Measurements from ENCODE around the gene CAVIN4.

Gene CAVIN4

DNA sequence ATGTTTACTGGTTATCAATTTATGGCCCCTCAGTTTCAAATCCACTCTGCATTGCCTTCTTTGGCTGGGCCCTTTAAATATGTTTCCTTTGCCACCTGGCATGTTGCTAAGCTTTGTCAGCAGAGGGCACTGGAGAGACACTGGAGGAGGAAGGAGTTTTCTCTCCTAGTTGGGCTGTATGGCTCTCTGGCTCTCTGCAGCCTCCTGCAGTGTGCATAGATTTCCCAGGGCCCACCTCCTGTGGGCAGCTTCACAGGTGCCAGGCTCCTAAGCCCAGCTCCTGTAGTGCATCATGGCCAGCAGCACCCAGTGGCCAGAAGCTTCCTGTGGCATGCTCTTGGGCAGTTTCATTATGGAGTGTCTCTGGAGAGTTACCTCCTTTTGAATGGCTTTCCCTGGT lies 23.3 kb downstream of the CAVIN4 start:
- Mint-ChIP-seq H3K9me3 (no peaks in the 10 kb centered on the region), H3K27ac (no peak overlapping the region), H3K36me3 (ENCODE audit: low read depth) (no peaks in the 10 kb centered on the region), H3K4me3 (peak overlapping the region; percentile 40), H3K4me1 (peaks cover 34% of the 10 kb centered on the region), H3K27me3 (ENCODE audit: low read depth, poor library complexity) (peaks cover 11% of the 10 kb centered on the region)
- TF ChIP-seq, protein P1, sequence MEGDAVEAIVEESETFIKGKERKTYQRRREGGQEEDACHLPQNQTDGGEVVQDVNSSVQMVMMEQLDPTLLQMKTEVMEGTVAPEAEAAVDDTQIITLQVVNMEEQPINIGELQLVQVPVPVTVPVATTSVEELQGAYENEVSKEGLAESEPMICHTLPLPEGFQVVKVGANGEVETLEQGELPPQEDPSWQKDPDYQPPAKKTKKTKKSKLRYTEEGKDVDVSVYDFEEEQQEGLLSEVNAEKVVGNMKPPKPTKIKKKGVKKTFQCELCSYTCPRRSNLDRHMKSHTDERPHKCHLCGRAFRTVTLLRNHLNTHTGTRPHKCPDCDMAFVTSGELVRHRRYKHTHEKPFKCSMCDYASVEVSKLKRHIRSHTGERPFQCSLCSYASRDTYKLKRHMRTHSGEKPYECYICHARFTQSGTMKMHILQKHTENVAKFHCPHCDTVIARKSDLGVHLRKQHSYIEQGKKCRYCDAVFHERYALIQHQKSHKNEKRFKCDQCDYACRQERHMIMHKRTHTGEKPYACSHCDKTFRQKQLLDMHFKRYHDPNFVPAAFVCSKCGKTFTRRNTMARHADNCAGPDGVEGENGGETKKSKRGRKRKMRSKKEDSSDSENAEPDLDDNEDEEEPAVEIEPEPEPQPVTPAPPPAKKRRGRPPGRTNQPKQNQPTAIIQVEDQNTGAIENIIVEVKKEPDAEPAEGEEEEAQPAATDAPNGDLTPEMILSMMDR (IDR thresholded peaks at IDR 0.05), result peak; percentile 65
- DNase-seq, result peak; percentile 54

DNA sequence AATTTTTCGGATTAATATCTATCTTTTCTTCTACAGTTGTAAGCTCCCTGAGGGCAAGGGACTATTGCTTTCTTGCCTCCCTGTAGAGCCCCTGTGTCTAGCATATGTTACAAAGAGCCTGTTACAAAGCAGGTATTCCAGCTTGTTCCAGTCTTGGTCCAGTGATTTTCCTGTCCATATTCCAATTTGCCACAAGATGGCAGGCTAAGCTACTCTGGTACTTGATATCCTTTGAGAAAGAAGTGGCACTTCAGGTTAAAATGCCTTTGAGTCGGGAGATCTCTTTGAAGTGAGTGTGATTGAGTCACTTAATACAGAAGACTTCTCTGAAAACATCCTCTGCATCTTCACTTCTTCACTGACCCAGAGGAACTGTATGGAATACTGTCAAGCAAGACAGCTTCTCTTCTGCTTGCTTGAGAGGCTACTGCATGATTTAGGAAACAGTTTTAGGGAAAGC lies 24.5 kb downstream of the CAVIN4 start:
- no peaks in the 10 kb centered on the region for H3K9me3 Mint-ChIP-seq
- no peaks in the 10 kb centered on the region for H3K36me3 Mint-ChIP-seq (ENCODE audit: low read depth)
- peaks cover 34% of the 10 kb centered on the region for H3K4me1 Mint-ChIP-seq
- H3K4me3 Mint-ChIP-seq, result no peak overlapping the region
- TF ChIP-seq, protein P1 (IDR thresholded peaks at IDR 0.05), result peak; percentile 68
- no peak overlapping the region for H3K27ac Mint-ChIP-seq
- peaks cover 4% of the 10 kb centered on the region for H3K27me3 Mint-ChIP-seq (ENCODE audit: low read depth, poor library complexity)
- DNase-seq, result peak; percentile 37

DNA sequence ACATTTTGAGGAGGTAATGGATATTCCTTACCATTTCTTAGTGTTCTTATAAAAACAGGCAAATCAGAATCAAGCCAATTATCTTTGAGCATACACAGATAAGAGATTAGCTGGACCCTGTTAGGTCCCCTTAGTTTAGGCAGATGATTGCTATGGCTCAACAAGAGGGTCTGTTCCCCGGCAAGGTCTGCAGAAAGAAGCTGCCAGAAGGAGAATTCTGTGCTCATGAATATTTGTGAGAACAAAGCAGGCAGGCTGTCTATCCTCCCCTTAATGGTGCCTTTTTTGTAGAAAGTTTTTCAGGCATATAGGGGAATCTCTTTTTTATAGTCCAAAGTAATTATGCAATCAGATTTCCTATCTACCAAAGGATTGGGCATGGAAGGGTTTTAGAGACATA lies 27.5 kb downstream of the CAVIN4 start:
- no peak for DNase-seq
- Mint-ChIP-seq H3K9me3 (no peaks in the 10 kb centered on the region), H3K4me3 (no peak overlapping the region), H3K36me3 (ENCODE audit: low read depth) (no peaks in the 10 kb centered on the region), H3K4me1 (peaks cover 16% of the 10 kb centered on the region), H3K27ac (no peak overlapping the region), H3K27me3 (ENCODE audit: low read depth, poor library complexity) (no peaks in the 10 kb centered on the region)
- TF ChIP-seq, protein P1 (IDR thresholded peaks at IDR 0.05), result no peak

DNA sequence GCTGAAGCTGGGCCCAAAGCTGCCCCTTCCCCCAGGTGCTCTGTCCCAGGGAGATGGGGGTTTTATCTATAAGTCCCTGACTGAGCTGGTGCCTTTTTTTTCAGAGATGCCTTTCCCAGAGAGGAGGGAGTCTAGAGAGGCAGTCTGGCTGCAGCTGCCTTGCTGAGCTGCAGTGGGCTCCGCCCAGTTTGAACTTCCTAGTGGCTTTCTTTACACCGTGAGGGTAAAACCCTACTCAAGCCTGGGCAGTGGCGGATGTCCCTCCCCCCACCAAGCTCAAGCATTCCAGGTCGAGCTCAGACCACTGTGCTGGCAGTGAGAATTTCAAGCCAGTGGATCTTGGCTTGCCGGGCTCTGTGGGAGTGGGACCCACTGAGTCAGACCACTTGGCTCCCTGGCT lies 41.3 kb downstream of the CAVIN4 start:
- Mint-ChIP-seq H3K36me3 (ENCODE audit: low read depth) (peaks cover 7% of the 10 kb centered on the region), H3K4me1 (no peaks in the 10 kb centered on the region), H3K27ac (no peak overlapping the region), H3K4me3 (no peak overlapping the region), H3K27me3 (ENCODE audit: low read depth, poor library complexity) (peaks cover 3% of the 10 kb centered on the region), H3K9me3 (peaks cover 33% of the 10 kb centered on the region)
- no peak for DNase-seq
- TF ChIP-seq, protein P1 (IDR thresholded peaks at IDR 0.05), result no peak

DNA sequence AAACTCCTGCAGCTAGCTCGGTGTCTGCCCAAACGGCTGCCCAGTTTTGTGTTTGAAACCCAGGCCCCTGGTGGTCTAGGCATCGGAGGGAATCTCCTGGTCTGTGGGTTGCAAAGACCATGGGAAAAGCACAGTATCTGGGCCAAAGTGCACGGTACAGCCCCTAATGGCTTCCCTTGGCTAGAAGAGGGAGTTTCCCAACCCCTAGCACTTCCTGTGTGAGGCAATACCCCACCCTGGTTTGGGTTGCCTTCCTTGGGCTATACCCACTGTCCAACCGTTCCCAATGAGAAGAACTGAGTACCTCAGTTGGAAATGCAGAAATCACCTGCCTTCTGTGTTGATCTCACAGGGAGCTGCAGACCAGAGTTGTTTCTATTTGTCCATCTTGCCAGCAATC lies 41.8 kb downstream of the CAVIN4 start:
- no peak overlapping the region for H3K4me3 Mint-ChIP-seq
- no peak overlapping the region for H3K27ac Mint-ChIP-seq
- no peak for DNase-seq
- no peaks in the 10 kb centered on the region for H3K4me1 Mint-ChIP-seq
- H3K9me3 Mint-ChIP-seq, result peaks cover 33% of the 10 kb centered on the region
- TF ChIP-seq, protein P1 (IDR thresholded peaks at IDR 0.05), result no peak
- H3K27me3 Mint-ChIP-seq (ENCODE audit: low read depth, poor library complexity), result peaks cover 3% of the 10 kb centered on the region
- H3K36me3 Mint-ChIP-seq (ENCODE audit: low read depth), result peaks cover 7% of the 10 kb centered on the region

DNA sequence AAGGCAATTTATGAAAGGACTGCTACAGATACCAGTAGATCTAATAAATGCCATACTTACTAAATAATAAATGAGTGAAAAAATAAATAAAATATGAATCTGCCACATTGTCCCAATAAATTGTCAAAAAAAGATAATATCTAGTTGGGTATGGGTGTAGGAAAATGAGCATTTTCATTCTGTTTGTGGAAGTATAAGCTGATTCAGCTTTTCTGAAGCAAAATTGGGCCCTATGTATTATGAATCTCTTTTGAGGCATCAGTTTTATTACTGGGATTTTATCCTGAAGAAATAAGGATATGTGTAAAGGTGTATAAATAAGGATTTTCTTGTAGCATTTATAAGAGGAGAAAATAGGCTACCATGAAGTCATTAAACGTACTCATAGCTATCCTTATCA lies 46.1 kb downstream of the CAVIN4 start:
- H3K27ac Mint-ChIP-seq, result no peak overlapping the region
- no peaks in the 10 kb centered on the region for H3K4me1 Mint-ChIP-seq
- H3K36me3 Mint-ChIP-seq (ENCODE audit: low read depth), result peaks cover 5% of the 10 kb centered on the region
- no peak for DNase-seq
- TF ChIP-seq, protein P1 (IDR thresholded peaks at IDR 0.05), result no peak
- no peaks in the 10 kb centered on the region for H3K27me3 Mint-ChIP-seq (ENCODE audit: low read depth, poor library complexity)
- H3K9me3 Mint-ChIP-seq, result peaks cover 9% of the 10 kb centered on the region
- no peak overlapping the region for H3K4me3 Mint-ChIP-seq
